Measurements from ENCODE around the gene IL34. TPM values are rescaled to one million over a fixed set of nuclear protein-coding genes. Genes with fewer than 3 reads are reported as not detected.
"Not testable (repeated sequence)": the region's sequence is repeated elsewhere in the genome, so short reads cannot be mapped to it uniquely, and the experiment has no call there.

Gene IL34
- polyA plus RNA-seq, 1 experiment = 3.0 TPM

DNA sequence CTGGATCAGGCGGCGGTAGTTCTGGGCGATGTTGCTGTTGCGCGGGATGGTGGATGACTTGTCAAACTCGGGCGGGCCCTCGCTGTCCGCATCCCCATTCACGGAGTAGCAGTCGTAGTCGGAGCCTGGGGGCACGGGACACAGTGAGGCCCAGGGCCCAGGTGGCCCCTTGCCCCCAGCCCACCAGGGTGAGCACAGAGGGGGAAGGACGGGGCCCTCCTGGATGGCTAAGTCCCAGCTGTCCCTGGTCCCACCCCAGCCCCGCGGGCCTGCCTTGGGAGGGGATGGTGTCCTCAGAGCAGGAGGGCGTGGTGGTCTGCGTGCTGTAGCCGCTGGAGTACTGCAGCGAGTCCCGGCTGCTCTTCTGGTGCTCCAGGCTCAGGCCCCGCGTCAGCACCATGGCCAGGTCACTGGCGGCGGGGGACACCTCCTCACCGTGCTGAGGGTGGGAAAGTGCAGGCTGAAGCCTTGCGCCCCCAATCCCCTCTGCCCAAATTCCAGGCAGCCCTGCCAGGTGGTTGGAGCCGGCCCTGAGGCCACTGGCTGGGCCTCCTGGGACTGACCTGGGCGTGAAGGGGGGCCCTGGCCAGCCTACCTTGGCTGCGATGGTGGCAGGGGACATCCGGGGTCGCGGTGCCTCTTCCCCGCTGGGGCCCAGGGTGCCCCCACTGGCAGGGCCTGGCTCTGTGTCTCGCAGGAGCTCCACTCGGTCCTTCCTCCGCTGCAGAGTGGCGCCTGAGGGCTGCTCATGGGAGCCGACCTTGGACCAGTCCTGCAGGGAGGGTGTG lies 18.2 kb downstream of the IL34 start:
- no peaks in the 10 kb centered on the region; the same call in 1 of the 2 replicates for H3K9me3 ChIP-seq (ENCODE audit: control insufficient read depth, insufficient read depth, low read length)
- H3K27me3 ChIP-seq (ENCODE audit: control insufficient read depth, insufficient read depth, low read length) = no peaks in the 10 kb centered on the region
- ChIA-PET POLR2A (no interaction called here), CTCF (interaction anchor here (0.9 kb wide), 1 partner anchor 74 kb away, joined by 3 read pairs; no protein-coding TSS in a partner anchor)
- no peak overlapping the region for H3K4me3 ChIP-seq (ENCODE audit: low read depth, low read length)
- no peak for TF ChIP-seq CTCF (IDR thresholded peaks at IDR 0.05; ENCODE audit: low read depth, low read length)
- H3K27ac ChIP-seq (ENCODE audit: low read depth, low read length) = no peak overlapping the region
- DNase-seq (ENCODE audit: low read depth, low spot score) = no peak

GRCh38 chr16:70665113-70665694 lies 18.8 kb downstream of the IL34 start:
- H3K4me3 ChIP-seq (ENCODE audit: low read depth, low read length) = no peak overlapping the region
- H3K9me3 ChIP-seq (ENCODE audit: control insufficient read depth, insufficient read depth, low read length) = no peaks in the 10 kb centered on the region; the same call in 1 of the 2 replicates
- POLR2A ChIA-PET = no interaction called here
- TF ChIP-seq CTCF (IDR thresholded peaks at IDR 0.05; ENCODE audit: low read depth, low read length) = no peak
- no peak overlapping the region for H3K27ac ChIP-seq (ENCODE audit: low read depth, low read length)
- no peak for DNase-seq (ENCODE audit: low read depth, low spot score)
- CTCF ChIA-PET = interaction anchor here (0.8 to 0.9 kb wide), 2 partner anchors 73 to 107 kb away, joined by 3 to 7 read pairs; no protein-coding TSS in a partner anchor
- H3K27me3 ChIP-seq (ENCODE audit: control insufficient read depth, insufficient read depth, low read length) = no peaks in the 10 kb centered on the region

- POLR2A ChIA-PET = no interaction called here
- CTCF ChIA-PET = interaction anchor here (0.8 to 0.9 kb wide), 2 partner anchors 72 to 108 kb away, joined by 3 to 7 read pairs; no protein-coding TSS in a partner anchor
- no peaks in the 10 kb centered on the region; the same call in 1 of the 2 replicates for H3K9me3 ChIP-seq (ENCODE audit: control insufficient read depth, insufficient read depth, low read length)
- no peaks in the 10 kb centered on the region for H3K27me3 ChIP-seq (ENCODE audit: control insufficient read depth, insufficient read depth, low read length)
- TF ChIP-seq CTCF (IDR thresholded peaks at IDR 0.05; ENCODE audit: low read depth, low read length) = no peak
- H3K4me3 ChIP-seq (ENCODE audit: low read depth, low read length) = no peak overlapping the region
- H3K27ac ChIP-seq (ENCODE audit: low read depth, low read length) = no peak overlapping the region
- DNase-seq (ENCODE audit: low read depth, low spot score) = no peak
These were observed 19.7 kb downstream of the IL34 start for GRCh38 chr16:70665806-70666735.

DNA sequence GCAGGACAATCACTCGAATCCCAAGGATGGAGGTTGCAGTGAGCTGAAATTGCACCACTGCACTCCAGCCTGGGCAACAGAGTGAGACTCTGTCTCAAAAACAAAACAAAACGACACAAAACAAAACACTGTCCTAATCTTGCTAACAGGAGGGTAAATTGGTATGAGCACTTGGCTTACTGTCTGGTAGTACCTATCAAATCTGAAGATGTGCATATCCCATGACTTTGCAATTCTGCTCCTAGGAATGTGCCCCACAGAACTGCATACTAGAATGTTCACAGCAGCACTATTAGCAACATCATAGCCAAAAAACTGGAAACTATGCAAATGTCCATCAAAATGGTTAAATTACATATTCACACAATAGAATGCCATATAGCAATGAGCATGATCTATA lies 23.8 kb downstream of the IL34 start:
- TF ChIP-seq CTCF (IDR thresholded peaks at IDR 0.05; ENCODE audit: low read depth, low read length) = no peak
- H3K27ac ChIP-seq (ENCODE audit: low read depth, low read length) = no peak overlapping the region
- no peak for DNase-seq (ENCODE audit: low read depth, low spot score)
- no peaks in the 10 kb centered on the region for H3K27me3 ChIP-seq (ENCODE audit: control insufficient read depth, insufficient read depth, low read length)
- ChIA-PET POLR2A (no interaction called here), CTCF (no interaction called here)
- no peaks in the 10 kb centered on the region; the same call in 1 of the 2 replicates for H3K9me3 ChIP-seq (ENCODE audit: control insufficient read depth, insufficient read depth, low read length)
- H3K4me3 ChIP-seq (ENCODE audit: low read depth, low read length) = no peak overlapping the region

DNA sequence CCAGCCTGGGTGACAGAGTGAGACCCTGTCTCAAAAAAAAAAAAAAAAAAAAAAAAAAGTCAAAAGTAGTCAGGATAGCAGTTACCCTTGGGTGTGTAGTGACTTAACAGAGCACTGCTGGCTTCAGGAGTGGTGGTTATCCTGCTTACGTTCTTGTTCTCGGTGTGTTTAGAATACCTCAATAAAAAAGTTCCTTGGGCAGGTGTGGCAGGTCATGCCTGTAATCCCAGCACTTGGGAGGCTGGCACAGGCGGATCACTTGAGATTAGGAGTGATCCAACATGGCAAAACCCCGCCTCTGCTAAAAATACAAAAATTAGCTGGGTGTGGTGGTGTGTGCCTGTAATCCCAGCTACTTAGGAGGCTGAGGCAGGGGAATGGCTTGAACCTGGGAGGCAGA lies 24.6 kb downstream of the IL34 start:
- DNase-seq (ENCODE audit: low read depth, low spot score); POLR2A ChIA-PET; H3K4me3 ChIP-seq (ENCODE audit: low read depth, low read length); H3K27me3 ChIP-seq (ENCODE audit: control insufficient read depth, insufficient read depth, low read length); H3K27ac ChIP-seq (ENCODE audit: low read depth, low read length); H3K9me3 ChIP-seq (ENCODE audit: control insufficient read depth, insufficient read depth, low read length): not testable (repeated sequence)
- CTCF ChIA-PET = interaction anchor here (0.6 kb wide), 1 partner anchor 251 kb away, joined by 5 read pairs; no protein-coding TSS in a partner anchor
